HG03469 (cell line): ENCODE measurements around the gene ADM2.
"Not testable (repeated sequence)": the region's sequence is repeated elsewhere in the genome, so short reads cannot be mapped to it uniquely, and the experiment has no call there.

Experiments
- ATAC-seq: cut with Tn5 transposase; IDR thresholded peaks from one replicate; pipeline ENCODE4 v1.9.1; 2021; ENCODE audit warnings: mild to moderate bottlenecking, moderate library complexity, moderate number of reproducible peaks; ENCODE audit not compliant: unreplicated experiment

ADM2 gene

GRCh38 chr22:50533856-50534711 is 52.7 kb downstream of the ADM2 start:
- not testable (repeated sequence) for ATAC-seq

DNA sequence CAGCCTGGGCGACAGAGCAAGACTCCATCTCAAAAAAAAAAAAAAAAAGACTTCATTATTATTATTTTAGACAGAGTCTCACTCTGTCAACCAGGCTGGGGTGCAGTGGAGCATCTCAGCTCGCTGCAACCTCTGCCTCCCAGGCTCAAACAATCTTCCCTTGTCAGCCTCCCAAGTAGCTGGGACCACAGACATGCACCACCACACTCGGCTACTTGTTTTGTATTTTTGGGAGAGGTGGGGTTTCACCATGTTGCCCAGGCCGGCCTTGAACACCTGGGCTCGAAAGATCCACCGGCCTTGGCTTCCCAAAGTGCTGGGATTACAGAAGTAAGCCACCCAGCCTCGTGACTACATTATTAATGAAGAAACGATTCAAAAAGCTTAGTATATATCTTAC is 53.8 kb downstream of the ADM2 start:
- ATAC-seq, result no peak
